WTC11 (cell line): Measurements from ENCODE around the gene STX19. TPM values are rescaled to one million over a fixed set of nuclear protein-coding genes. Genes with fewer than 3 reads are reported as not detected.

Experiments
- ATAC-seq: fragments of 200-7000 bp; cut with Tn5 transposase; 2 replicates; pipeline ENCODE4 v1.10.0; 2021; ENCODE audit warnings: mild to moderate bottlenecking, moderate library complexity
- CTCF ChIA-PET: fragments of 300-600 bp; sonication (Branson Sonifier 250); formaldehyde crosslinking; loops from one replicate; lab custom pipeline; 2021; ENCODE audit warnings: antibody characterized with exemption; lab: Charles Lee
- POLR2A ChIA-PET: fragments of 350-600 bp; sonication (Branson Sonifier 250); formaldehyde crosslinking; loops from one replicate; lab custom pipeline; 2021; ENCODE audit warnings: antibody characterized with exemption; lab: Charles Lee
- DNase-seq: peaks from one replicate; pipeline ENCODE4 v3.0.0; 2021; ENCODE audit warnings: low spot score
- H3K27ac Mint-ChIP-seq: 2 replicates; pipeline ENCODE4 v1.8.0; 2021; ENCODE audit warnings: mixed read lengths
- H3K27me3 Mint-ChIP-seq: 2 replicates; pipeline ENCODE4 v1.8.0; 2021; ENCODE audit warnings: low read depth, mild to moderate bottlenecking, moderate library complexity, mixed read lengths
- H3K36me3 Mint-ChIP-seq: 2 replicates; pipeline ENCODE4 v1.8.0; 2021; ENCODE audit warnings: mixed read lengths
- H3K4me1 Mint-ChIP-seq: 2 replicates; pipeline ENCODE4 v1.8.0; 2022; ENCODE audit warnings: mixed read lengths
- H3K4me3 Mint-ChIP-seq: 2 replicates; pipeline ENCODE4 v1.8.0; 2021; ENCODE audit warnings: mild to moderate bottlenecking, moderate library complexity, mixed read lengths
- H3K9me3 Mint-ChIP-seq: 2 replicates; pipeline ENCODE4 v1.8.0; 2021; ENCODE audit warnings: mixed read lengths
- ATF1 ChIP-seq: sonication (generic); formaldehyde crosslinking; IDR thresholded peaks from 2 replicates; pipeline ENCODE4 v1.8.1; 2023; ENCODE audit warnings: mild to moderate bottlenecking, moderate library complexity, missing genetic modification reagents
- CREM ChIP-seq: sonication (generic); formaldehyde crosslinking; IDR thresholded peaks from 2 replicates; pipeline ENCODE4 v1.8.1; 2022; ENCODE audit warnings: mild to moderate bottlenecking, missing genetic modification reagents, moderate library complexity
- ETV6 ChIP-seq: sonication (generic); formaldehyde crosslinking; IDR thresholded peaks from 2 replicates; pipeline ENCODE4 v1.8.1; 2022; ENCODE audit warnings: mild to moderate bottlenecking, missing genetic modification reagents
- FOXK1 ChIP-seq: sonication (generic); formaldehyde crosslinking; IDR thresholded peaks from 2 replicates; pipeline ENCODE4 v1.8.0; 2022; ENCODE audit warnings: mild to moderate bottlenecking, moderate library complexity, missing genetic modification reagents
- GABPB1 ChIP-seq: sonication (generic); formaldehyde crosslinking; IDR thresholded peaks from 2 replicates; pipeline ENCODE4 v1.8.1; 2023; ENCODE audit warnings: mild to moderate bottlenecking, missing genetic modification reagents
- IRF2 ChIP-seq: sonication (generic); formaldehyde crosslinking; IDR thresholded peaks from 2 replicates; pipeline ENCODE4 v1.8.0; 2022; ENCODE audit warnings: low read depth, missing genetic modification reagents, borderline replicate concordance
- MXD4 ChIP-seq: fragments of 250-450 bp; sonication (Bioruptor Pico); IDR thresholded peaks from 2 replicates; pipeline ENCODE4 v1.8.0; 2021; ENCODE audit warnings: mild to moderate bottlenecking, moderate library complexity, borderline replicate concordance
- OVOL2 ChIP-seq: fragments of 250-450 bp; sonication (Bioruptor Pico); IDR thresholded peaks from 2 replicates; pipeline ENCODE4 v1.9.0; 2021; ENCODE audit warnings: mild to moderate bottlenecking, borderline replicate concordance
- RELA ChIP-seq: sonication (generic); formaldehyde crosslinking; IDR thresholded peaks from 2 replicates; pipeline ENCODE4 v1.8.1; 2022; ENCODE audit warnings: missing genetic modification reagents, mild to moderate bottlenecking, borderline replicate concordance
- ZBTB21 ChIP-seq: sonication (generic); formaldehyde crosslinking; IDR thresholded peaks from 2 replicates; pipeline ENCODE4 v1.8.1; 2023; ENCODE audit warnings: mild to moderate bottlenecking, missing genetic modification reagents, borderline replicate concordance
- total RNA-seq: library from RNA; stranded (reverse); gene quantifications from 3 replicates; pipeline ENCODE4 v1.2.3, GENCODE V29; 2021
- TF ChIP-seq, protein P1 (sequence below): sonication (generic); formaldehyde crosslinking; IDR thresholded peaks from 2 replicates; pipeline ENCODE4 v1.8.1; 2023; ENCODE audit warnings: mild to moderate bottlenecking, missing genetic modification reagents
- TF ChIP-seq, protein P2 (sequence below): sonication (generic); formaldehyde crosslinking; IDR thresholded peaks from 2 replicates; pipeline ENCODE4 v1.8.0; 2022; ENCODE audit warnings: mild to moderate bottlenecking, missing genetic modification reagents
- TF ChIP-seq, protein P3 (sequence below): fragments of 250-450 bp; sonication (Bioruptor Pico); IDR thresholded peaks from 2 replicates; pipeline ENCODE4 v2.1.2; 2022; ENCODE audit warnings: mild to moderate bottlenecking, moderate library complexity
- TF ChIP-seq, protein P4 (sequence below): sonication (generic); formaldehyde crosslinking; IDR thresholded peaks from 2 replicates; pipeline ENCODE4 v1.8.1; 2022; ENCODE audit warnings: mild to moderate bottlenecking, missing genetic modification reagents, moderate library complexity, borderline replicate concordance
- TF ChIP-seq, protein P5 (sequence below): sonication (generic); formaldehyde crosslinking; IDR thresholded peaks from 2 replicates; pipeline ENCODE4 v1.8.0; 2022; ENCODE audit warnings: mild to moderate bottlenecking, missing genetic modification reagents
- TF ChIP-seq, protein P6 (sequence below): sonication (generic); formaldehyde crosslinking; conservative IDR thresholded peaks from 2 replicates; pipeline ENCODE4 v1.8.1; 2022; ENCODE audit warnings: mild to moderate bottlenecking, missing genetic modification reagents
- TF ChIP-seq, protein P7 (sequence below): sonication (generic); formaldehyde crosslinking; IDR thresholded peaks from 2 replicates; pipeline ENCODE4 v1.8.0; 2023; ENCODE audit warnings: mild to moderate bottlenecking, missing genetic modification reagents
- TF ChIP-seq, protein P8 (sequence below): fragments of 250-450 bp; sonication (Bioruptor Pico); IDR thresholded peaks from 2 replicates; pipeline ENCODE4 v1.9.0; 2021; ENCODE audit warnings: mild to moderate bottlenecking, borderline replicate concordance

Gene STX19
- total RNA-seq, 1 experiment from 2014 or later = not detected

DNA sequence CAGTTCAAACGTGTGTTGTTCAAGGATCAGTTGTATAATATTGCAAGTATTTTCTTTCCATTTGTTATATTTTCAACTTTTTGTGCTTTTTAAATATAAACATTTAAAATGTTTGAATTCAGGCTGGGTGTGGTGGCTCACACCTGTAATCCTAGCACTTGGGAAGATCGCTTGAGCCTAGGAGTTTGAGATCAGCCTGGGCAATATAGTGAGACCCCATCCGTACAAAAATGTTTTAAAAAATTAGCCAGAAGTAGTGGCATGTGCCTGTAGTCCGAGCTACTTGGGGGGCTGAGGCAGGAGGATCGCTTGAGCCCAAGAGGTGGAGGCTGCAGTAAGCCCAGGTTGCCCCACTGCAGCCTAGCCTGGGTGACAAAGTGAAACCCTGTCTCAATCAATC is 43.8 kb downstream of the STX19 start:
- no peaks in the 10 kb centered on the region for H3K36me3 Mint-ChIP-seq
- H3K27me3 Mint-ChIP-seq = no peaks in the 10 kb centered on the region
- CTCF ChIA-PET = interaction anchor here (1.3 kb wide), 1 partner anchor 11 kb away, joined by 3 read pairs; the partner anchor contains the start of gene PROS1
- H3K4me3 Mint-ChIP-seq = no peak overlapping the region
- ATAC-seq (no peak), DNase-seq (no peak)
- peaks cover 9% of the 10 kb centered on the region for H3K4me1 Mint-ChIP-seq
- POLR2A ChIA-PET = no interaction called here
- TF ChIP-seq, protein P1, sequence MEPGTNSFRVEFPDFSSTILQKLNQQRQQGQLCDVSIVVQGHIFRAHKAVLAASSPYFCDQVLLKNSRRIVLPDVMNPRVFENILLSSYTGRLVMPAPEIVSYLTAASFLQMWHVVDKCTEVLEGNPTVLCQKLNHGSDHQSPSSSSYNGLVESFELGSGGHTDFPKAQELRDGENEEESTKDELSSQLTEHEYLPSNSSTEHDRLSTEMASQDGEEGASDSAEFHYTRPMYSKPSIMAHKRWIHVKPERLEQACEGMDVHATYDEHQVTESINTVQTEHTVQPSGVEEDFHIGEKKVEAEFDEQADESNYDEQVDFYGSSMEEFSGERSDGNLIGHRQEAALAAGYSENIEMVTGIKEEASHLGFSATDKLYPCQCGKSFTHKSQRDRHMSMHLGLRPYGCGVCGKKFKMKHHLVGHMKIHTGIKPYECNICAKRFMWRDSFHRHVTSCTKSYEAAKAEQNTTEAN (CRISPR knock-in tag) = no peak
- no peak for TF ChIP-seq OVOL2 (CRISPR knock-in tag)
- TF ChIP-seq, protein P2, sequence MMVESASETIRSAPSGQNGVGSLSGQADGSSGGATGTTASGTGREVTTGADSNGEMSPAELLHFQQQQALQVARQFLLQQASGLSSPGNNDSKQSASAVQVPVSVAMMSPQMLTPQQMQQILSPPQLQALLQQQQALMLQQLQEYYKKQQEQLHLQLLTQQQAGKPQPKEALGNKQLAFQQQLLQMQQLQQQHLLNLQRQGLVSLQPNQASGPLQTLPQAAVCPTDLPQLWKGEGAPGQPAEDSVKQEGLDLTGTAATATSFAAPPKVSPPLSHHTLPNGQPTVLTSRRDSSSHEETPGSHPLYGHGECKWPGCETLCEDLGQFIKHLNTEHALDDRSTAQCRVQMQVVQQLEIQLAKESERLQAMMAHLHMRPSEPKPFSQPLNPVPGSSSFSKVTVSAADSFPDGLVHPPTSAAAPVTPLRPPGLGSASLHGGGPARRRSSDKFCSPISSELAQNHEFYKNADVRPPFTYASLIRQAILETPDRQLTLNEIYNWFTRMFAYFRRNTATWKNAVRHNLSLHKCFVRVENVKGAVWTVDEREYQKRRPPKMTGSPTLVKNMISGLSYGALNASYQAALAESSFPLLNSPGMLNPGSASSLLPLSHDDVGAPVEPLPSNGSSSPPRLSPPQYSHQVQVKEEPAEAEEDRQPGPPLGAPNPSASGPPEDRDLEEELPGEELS (CRISPR knock-in tag) = no peak
- TF ChIP-seq GABPB1 = no peak
- TF ChIP-seq, protein P3, sequence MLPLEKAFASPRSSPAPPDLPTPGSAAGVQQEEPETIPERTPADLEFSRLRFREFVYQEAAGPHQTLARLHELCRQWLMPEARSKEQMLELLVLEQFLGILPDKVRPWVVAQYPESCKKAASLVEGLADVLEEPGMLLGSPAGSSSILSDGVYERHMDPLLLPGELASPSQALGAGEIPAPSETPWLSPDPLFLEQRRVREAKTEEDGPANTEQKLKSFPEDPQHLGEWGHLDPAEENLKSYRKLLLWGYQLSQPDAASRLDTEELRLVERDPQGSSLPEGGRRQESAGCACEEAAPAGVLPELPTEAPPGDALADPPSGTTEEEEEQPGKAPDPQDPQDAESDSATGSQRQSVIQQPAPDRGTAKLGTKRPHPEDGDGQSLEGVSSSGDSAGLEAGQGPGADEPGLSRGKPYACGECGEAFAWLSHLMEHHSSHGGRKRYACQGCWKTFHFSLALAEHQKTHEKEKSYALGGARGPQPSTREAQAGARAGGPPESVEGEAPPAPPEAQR (CRISPR knock-in tag) = no peak
- TF ChIP-seq, protein P4, sequence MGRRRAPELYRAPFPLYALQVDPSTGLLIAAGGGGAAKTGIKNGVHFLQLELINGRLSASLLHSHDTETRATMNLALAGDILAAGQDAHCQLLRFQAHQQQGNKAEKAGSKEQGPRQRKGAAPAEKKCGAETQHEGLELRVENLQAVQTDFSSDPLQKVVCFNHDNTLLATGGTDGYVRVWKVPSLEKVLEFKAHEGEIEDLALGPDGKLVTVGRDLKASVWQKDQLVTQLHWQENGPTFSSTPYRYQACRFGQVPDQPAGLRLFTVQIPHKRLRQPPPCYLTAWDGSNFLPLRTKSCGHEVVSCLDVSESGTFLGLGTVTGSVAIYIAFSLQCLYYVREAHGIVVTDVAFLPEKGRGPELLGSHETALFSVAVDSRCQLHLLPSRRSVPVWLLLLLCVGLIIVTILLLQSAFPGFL (CRISPR knock-in tag) = no peak
- TF ChIP-seq, protein P5, sequence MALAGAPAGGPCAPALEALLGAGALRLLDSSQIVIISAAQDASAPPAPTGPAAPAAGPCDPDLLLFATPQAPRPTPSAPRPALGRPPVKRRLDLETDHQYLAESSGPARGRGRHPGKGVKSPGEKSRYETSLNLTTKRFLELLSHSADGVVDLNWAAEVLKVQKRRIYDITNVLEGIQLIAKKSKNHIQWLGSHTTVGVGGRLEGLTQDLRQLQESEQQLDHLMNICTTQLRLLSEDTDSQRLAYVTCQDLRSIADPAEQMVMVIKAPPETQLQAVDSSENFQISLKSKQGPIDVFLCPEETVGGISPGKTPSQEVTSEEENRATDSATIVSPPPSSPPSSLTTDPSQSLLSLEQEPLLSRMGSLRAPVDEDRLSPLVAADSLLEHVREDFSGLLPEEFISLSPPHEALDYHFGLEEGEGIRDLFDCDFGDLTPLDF (CRISPR knock-in tag) = no peak
- no peak for TF ChIP-seq ATF1
- TF ChIP-seq, protein P6, sequence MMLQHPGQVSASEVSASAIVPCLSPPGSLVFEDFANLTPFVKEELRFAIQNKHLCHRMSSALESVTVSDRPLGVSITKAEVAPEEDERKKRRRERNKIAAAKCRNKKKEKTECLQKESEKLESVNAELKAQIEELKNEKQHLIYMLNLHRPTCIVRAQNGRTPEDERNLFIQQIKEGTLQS (CRISPR knock-in tag) = no peak
- TF ChIP-seq MXD4 (CRISPR knock-in tag) = no peak
- no peak for TF ChIP-seq FOXK1 (CRISPR knock-in tag)
- TF ChIP-seq, protein P7, sequence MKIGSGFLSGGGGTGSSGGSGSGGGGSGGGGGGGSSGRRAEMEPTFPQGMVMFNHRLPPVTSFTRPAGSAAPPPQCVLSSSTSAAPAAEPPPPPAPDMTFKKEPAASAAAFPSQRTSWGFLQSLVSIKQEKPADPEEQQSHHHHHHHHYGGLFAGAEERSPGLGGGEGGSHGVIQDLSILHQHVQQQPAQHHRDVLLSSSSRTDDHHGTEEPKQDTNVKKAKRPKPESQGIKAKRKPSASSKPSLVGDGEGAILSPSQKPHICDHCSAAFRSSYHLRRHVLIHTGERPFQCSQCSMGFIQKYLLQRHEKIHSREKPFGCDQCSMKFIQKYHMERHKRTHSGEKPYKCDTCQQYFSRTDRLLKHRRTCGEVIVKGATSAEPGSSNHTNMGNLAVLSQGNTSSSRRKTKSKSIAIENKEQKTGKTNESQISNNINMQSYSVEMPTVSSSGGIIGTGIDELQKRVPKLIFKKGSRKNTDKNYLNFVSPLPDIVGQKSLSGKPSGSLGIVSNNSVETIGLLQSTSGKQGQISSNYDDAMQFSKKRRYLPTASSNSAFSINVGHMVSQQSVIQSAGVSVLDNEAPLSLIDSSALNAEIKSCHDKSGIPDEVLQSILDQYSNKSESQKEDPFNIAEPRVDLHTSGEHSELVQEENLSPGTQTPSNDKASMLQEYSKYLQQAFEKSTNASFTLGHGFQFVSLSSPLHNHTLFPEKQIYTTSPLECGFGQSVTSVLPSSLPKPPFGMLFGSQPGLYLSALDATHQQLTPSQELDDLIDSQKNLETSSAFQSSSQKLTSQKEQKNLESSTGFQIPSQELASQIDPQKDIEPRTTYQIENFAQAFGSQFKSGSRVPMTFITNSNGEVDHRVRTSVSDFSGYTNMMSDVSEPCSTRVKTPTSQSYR (CRISPR knock-in tag) = no peak
- no peak for TF ChIP-seq ZBTB21 (CRISPR knock-in tag)
- no peak overlapping the region for H3K27ac Mint-ChIP-seq
- no peaks in the 10 kb centered on the region for H3K9me3 Mint-ChIP-seq

DNA sequence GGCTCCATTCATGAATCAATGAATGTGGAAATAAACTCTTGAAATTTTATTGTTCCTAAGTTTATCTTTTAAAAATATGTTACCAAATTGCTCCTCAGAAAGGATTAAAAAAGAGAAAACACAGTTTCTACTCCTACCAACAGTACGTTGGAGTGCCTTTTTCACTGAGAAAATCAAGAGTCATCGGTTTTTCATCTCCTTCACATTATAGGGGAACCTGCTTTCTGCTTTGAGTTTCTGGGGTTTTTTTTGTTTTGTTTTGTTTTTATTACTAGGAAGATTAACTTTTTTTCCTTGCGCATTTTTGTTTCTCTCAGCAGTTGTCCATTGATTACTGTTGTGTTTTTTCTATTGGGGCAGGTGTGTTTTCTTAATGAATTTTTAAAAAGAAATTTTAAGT is 45.0 kb downstream of the STX19 start:
- Mint-ChIP-seq H3K36me3 (no peaks in the 10 kb centered on the region), H3K4me3 (no peak overlapping the region)
- TF ChIP-seq IRF2 = no peak
- TF ChIP-seq ETV6 (CRISPR knock-in tag) = no peak
- TF ChIP-seq, protein P8, sequence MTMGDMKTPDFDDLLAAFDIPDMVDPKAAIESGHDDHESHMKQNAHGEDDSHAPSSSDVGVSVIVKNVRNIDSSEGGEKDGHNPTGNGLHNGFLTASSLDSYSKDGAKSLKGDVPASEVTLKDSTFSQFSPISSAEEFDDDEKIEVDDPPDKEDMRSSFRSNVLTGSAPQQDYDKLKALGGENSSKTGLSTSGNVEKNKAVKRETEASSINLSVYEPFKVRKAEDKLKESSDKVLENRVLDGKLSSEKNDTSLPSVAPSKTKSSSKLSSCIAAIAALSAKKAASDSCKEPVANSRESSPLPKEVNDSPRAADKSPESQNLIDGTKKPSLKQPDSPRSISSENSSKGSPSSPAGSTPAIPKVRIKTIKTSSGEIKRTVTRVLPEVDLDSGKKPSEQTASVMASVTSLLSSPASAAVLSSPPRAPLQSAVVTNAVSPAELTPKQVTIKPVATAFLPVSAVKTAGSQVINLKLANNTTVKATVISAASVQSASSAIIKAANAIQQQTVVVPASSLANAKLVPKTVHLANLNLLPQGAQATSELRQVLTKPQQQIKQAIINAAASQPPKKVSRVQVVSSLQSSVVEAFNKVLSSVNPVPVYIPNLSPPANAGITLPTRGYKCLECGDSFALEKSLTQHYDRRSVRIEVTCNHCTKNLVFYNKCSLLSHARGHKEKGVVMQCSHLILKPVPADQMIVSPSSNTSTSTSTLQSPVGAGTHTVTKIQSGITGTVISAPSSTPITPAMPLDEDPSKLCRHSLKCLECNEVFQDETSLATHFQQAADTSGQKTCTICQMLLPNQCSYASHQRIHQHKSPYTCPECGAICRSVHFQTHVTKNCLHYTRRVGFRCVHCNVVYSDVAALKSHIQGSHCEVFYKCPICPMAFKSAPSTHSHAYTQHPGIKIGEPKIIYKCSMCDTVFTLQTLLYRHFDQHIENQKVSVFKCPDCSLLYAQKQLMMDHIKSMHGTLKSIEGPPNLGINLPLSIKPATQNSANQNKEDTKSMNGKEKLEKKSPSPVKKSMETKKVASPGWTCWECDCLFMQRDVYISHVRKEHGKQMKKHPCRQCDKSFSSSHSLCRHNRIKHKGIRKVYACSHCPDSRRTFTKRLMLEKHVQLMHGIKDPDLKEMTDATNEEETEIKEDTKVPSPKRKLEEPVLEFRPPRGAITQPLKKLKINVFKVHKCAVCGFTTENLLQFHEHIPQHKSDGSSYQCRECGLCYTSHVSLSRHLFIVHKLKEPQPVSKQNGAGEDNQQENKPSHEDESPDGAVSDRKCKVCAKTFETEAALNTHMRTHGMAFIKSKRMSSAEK (CRISPR knock-in tag) = no peak
- no peak for TF ChIP-seq RELA
- no peak for TF ChIP-seq CREM (CRISPR knock-in tag)
- TF ChIP-seq, protein P4 (CRISPR knock-in tag) = no peak

More for the DNA sequence above, 45.0 kb downstream of the STX19 start:
- ATAC-seq (no peak), DNase-seq (no peak)
- ChIA-PET POLR2A (no interaction called here), CTCF (no interaction called here)
- peaks cover 12% of the 10 kb centered on the region for H3K4me1 Mint-ChIP-seq
- H3K27ac Mint-ChIP-seq = no peak overlapping the region
- no peaks in the 10 kb centered on the region for H3K9me3 Mint-ChIP-seq
- no peaks in the 10 kb centered on the region for H3K27me3 Mint-ChIP-seq
